NB4 (cell line): ENCODE results near the gene SDF2L1.

Source experiments
- MYC ChIP-seq: IDR thresholded peaks from 2 replicates; pipeline ENCODE4 v1.6.1; 2011; ENCODE audit warnings: low read depth, low read length
- POLR2A ChIP-seq: IDR thresholded peaks from 2 replicates; pipeline ENCODE4 v1.6.1; 2011; ENCODE audit warnings: mild to moderate bottlenecking; ENCODE audit not compliant: insufficient read length; ENCODE audit errors: extremely low read depth
- TF ChIP-seq, protein P1 (sequence below): IDR thresholded peaks from one replicate; pipeline ENCODE4 v1.5.1; 2012; ENCODE audit warnings: low read depth, low read length
- TF ChIP-seq, protein P2 (sequence below): IDR thresholded peaks from 2 replicates; pipeline ENCODE4 v1.6.1; 2011; ENCODE audit warnings: low read depth, low read length

DNA sequence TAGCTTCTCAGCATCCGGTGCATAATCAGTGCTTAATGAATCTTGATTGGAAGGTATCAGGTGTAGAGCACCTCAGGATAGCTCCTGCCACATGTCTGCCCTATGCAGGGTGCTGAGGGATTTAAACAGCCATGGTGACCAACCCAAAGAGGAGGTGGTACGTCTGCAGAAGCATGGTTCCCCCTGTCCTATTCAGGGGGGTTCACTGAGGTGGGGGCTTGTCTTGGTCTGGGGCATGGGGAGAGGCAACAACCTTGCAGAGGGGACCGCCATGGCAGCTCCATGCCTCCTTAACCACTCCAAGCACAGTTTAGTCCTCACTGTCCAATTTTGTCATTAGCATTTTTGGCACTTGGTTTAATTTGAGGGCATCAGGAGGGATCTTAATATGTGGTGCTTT, 49.7 kb upstream of the SDF2L1 start:
- TF ChIP-seq POLR2A (no peak), MYC (no peak)
- TF ChIP-seq, protein P1, sequence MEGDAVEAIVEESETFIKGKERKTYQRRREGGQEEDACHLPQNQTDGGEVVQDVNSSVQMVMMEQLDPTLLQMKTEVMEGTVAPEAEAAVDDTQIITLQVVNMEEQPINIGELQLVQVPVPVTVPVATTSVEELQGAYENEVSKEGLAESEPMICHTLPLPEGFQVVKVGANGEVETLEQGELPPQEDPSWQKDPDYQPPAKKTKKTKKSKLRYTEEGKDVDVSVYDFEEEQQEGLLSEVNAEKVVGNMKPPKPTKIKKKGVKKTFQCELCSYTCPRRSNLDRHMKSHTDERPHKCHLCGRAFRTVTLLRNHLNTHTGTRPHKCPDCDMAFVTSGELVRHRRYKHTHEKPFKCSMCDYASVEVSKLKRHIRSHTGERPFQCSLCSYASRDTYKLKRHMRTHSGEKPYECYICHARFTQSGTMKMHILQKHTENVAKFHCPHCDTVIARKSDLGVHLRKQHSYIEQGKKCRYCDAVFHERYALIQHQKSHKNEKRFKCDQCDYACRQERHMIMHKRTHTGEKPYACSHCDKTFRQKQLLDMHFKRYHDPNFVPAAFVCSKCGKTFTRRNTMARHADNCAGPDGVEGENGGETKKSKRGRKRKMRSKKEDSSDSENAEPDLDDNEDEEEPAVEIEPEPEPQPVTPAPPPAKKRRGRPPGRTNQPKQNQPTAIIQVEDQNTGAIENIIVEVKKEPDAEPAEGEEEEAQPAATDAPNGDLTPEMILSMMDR, result no peak
- TF ChIP-seq, protein P2, sequence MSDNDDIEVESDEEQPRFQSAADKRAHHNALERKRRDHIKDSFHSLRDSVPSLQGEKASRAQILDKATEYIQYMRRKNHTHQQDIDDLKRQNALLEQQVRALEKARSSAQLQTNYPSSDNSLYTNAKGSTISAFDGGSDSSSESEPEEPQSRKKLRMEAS, result no peak
